Stimulated activated CD4-positive, alpha-beta T cell treated with anti-CD3 and anti-CD28 coated beads, Interleukin-15, amount 100 ng/mL, for 1 hour (primary cell): Measurements from ENCODE around the gene TSR2.
"Not testable (repeated sequence)": the region's sequence is repeated elsewhere in the genome, so short reads cannot be mapped to it uniquely, and the experiment has no call there.

Experiments
- DNase-seq, 2 donors: peaks; one replicate each; pipeline ENCODE4 v3.0.0-alpha.2; 2020; ENCODE audit warnings: low read depth in 1 of 2, low spot score in 1 of 2

Gene TSR2

GRCh38 chrX:54473993-54474859 lies 34.0 kb downstream of the TSR2 start:
- no peak for DNase-seq

- DNase-seq, result no peak
Measured at GRCh38 chrX:54479136-54480111, 39.2 kb downstream of the TSR2 start.

- no peak for DNase-seq
Measured at GRCh38 chrX:54482839-54483593, 42.8 kb downstream of the TSR2 start.

- no peak for DNase-seq
Measured at GRCh38 chrX:54483946-54484345, 43.7 kb downstream of the TSR2 start.

DNA sequence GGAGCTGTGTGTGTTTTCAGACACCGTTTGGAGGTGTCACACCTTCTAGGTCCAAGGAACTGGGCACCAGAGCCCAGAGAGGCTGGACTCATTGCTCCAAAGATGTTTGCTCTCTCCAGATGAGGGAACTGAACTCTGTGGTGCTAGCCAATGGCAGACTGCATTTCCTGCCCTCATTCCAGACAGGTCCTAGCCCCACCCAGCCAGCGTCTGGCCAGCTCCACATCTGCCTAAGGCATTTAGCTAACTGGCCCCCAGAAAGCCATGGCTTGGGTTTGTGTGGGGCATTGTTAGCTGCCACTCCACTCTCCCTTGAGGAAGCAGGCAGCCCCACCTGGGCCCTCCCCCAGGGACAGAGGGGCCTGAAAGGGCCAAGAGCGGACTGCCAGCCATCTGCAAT lies 44.5 kb downstream of the TSR2 start:
- DNase-seq, result no peak

GRCh38 chrX:54489819-54490218 lies 49.6 kb downstream of the TSR2 start:
- DNase-seq, result not testable (repeated sequence)

GRCh38 chrX:54492340-54492739 lies 52.1 kb downstream of the TSR2 start:
- no peak for DNase-seq

GRCh38 chrX:54494166-54494988 lies 54.2 kb downstream of the TSR2 start:
- no peak for DNase-seq
